ENCODE data around the gene CCL16.
"Not testable (repeated sequence)": the region's sequence is repeated elsewhere in the genome, so short reads cannot be mapped to it uniquely, and the experiment has no call there.

Gene CCL16

DNA sequence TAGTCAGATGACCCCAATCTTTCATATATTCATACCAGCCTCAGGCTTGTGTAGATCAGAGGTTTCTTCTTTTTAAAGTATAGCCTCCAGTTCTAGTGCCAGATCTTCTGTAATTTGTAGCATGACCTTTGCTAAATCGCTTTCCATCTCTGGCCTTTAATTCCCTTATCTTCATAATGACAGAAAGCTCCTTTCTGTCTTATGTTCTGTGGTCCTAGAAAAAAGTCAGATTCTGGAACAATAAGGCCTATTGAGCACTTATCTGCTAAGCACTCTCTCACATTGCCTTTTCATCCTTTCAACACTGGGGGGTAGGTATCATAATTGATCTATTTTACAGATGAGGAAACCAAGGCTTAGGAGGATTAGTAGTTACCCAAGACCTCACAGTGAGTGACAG, 9.2 kb downstream of the CCL16 start:
- Mint-ChIP-seq H3K9me3 (no peaks in the 10 kb centered on the region), H3K4me3 (no peak overlapping the region), H3K36me3 (no peaks in the 10 kb centered on the region), H3K27ac (peak overlapping the region; percentile 72), H3K4me1 (peaks cover 50% of the 10 kb centered on the region)
- ATAC-seq (no peak), DNase-seq (ENCODE audit: low spot score in 2 of 2) (no peak)

DNA sequence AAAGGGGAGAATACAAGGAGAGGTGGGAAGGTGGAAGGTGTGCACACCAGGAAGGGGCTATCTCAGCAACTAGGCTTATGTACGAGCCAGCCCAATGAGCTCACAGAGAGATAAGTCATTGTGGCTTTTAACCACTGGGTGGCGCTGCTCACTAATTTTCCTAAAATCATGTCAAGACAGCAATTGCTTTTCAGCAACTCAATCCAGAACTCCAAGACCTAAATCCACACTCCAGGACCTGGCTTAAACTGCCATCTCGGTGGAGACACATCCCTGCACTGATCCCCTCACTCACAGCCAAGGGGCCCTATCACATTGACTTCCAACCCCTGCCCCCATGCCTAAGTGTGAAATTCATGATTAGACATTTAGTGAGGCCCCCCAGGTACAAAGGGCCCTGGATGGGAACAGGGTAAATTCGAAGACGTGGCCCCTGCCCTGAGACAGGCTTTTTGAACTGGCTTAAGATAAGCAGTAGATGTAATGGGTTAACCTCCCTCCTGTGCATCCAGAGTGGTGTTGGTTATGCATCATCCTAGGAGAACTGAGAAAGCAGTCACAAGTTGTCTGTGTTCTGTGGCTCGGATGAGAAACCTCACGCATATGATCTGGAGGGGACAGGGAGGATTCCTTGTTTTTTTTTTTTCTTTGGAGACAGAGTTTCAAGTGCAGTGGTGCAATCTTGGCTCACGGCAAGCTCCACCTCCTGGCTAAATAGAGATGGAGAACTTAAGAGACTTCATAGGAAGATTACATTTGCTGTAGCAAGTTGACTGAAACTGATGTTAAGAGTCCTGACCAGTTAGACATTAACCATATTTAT, 11.5 kb downstream of the CCL16 start:
- peak overlapping the region; percentile 88 for H3K27ac Mint-ChIP-seq
- ATAC-seq = peak; percentile 76
- no peaks in the 10 kb centered on the region for H3K36me3 Mint-ChIP-seq

DNA sequence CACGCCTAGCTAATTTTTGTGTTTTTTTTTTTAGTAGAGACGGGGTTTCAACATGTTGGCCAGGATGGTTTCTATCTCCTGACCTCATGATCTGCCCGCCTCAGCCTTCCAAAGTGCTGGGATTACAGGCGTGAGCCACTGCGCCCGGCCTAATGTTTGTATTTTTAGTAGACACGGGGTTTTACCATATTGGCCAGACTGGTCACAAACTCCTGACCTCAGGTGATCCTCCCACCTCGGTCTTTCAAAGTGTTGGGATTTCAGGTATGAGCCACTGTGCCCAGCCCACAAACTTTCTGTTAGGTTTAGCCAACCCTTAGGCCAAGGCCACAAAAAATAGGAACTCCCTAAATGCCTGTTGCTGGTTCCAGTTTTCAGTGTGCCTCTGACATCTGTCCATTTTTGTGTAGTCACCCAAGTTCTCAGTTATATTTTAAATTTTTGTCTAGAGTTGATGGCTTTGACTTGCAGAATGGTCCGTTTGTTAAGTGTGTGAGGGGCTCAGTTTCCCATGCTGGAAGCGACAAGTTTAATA, 12.7 kb downstream of the CCL16 start:
- Mint-ChIP-seq H3K4me1 (peaks cover 47% of the 10 kb centered on the region), H3K36me3 (no peaks in the 10 kb centered on the region), H3K4me3 (no peak overlapping the region), H3K9me3 (no peaks in the 10 kb centered on the region), H3K27ac (no peak overlapping the region)
- DNase-seq (ENCODE audit: low spot score in 2 of 2) = no peak
- ATAC-seq = no peak

More for the DNA sequence above, 11.5 kb downstream of the CCL16 start:
- Mint-ChIP-seq H3K4me1 (peaks cover 48% of the 10 kb centered on the region), H3K9me3 (no peaks in the 10 kb centered on the region), H3K4me3 (peak overlapping the region; percentile 31)
- DNase-seq (ENCODE audit: low spot score in 2 of 2) = peak; percentile 71 to 88

DNA sequence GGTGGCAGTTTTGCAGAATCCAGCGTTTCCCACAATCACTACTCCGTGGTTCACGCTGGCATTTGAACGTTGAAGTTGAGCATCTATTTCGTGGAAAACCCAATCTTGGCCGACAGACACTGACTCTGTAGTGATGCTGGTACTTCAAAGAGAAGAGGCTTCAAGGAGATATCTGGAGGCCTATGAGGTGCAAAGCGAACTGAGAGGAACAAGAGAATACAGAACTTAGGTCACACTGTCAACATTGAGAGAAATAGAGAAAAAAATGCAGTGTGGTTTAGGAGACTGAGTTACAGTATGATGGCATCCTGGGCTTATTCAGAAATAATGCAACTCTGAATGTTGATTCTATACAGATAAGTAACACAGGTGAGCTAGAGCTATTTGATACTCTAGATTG, 16.0 kb downstream of the CCL16 start:
- H3K9me3 Mint-ChIP-seq = no peaks in the 10 kb centered on the region
- no peak overlapping the region for H3K4me3 Mint-ChIP-seq
- no peak for DNase-seq (ENCODE audit: low spot score in 2 of 2)
- H3K4me1 Mint-ChIP-seq = peaks cover 29% of the 10 kb centered on the region
- peak overlapping the region; percentile 57 for H3K27ac Mint-ChIP-seq
- H3K36me3 Mint-ChIP-seq = no peaks in the 10 kb centered on the region
- peak; percentile 40 for ATAC-seq

DNA sequence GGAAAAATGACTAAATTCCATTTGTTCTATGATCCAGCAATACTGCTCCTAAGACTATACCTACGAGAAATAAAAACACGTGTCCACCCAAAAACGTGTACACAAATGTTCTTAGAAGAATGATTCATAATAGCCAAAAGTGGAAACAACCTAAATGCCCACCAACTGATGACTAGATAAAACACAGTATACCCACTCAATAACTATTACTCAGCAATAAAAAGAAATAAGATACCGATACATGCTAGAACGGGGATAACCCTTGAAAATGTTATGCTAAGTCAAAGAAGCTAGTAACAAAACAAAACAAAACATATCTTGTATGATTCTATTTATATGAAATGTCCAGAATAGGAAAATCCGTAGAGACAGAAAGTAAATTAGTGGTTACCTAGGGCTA, 17.6 kb downstream of the CCL16 start:
- Mint-ChIP-seq H3K4me1 (peaks cover 18% of the 10 kb centered on the region), H3K36me3 (no peaks in the 10 kb centered on the region), H3K4me3 (no peak overlapping the region), H3K9me3 (no peaks in the 10 kb centered on the region), H3K27ac (peak overlapping the region; percentile 57)
- no peak for DNase-seq (ENCODE audit: low spot score in 2 of 2)
- ATAC-seq = peak; percentile 75

DNA sequence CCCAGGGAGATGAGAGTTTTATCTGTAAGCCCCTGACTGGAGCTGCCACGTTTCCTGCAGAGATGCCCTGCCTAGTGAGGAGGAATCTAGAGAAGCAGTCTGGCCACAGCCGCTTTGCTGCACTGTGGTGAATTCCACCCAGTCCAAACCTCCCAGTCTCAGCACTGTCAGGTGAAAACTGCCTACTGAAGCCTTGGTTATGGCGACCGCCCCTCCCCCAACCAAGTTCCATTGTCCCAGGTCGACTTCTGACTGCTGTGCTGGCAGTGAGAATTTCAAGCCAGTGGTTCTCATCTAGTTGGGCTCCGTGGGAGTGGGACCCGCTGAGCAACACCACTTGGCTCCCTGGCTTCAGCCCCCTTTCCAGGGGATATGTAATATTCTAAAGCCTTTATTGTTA, 27.6 kb downstream of the CCL16 start:
- H3K4me1 Mint-ChIP-seq = peaks cover 7% of the 10 kb centered on the region
- ATAC-seq (no peak), DNase-seq (ENCODE audit: low spot score in 2 of 2) (no peak)
- no peak overlapping the region for H3K27ac Mint-ChIP-seq
- H3K9me3 Mint-ChIP-seq = no peaks in the 10 kb centered on the region
- H3K36me3 Mint-ChIP-seq = no peaks in the 10 kb centered on the region
- H3K4me3 Mint-ChIP-seq = no peak overlapping the region

DNA sequence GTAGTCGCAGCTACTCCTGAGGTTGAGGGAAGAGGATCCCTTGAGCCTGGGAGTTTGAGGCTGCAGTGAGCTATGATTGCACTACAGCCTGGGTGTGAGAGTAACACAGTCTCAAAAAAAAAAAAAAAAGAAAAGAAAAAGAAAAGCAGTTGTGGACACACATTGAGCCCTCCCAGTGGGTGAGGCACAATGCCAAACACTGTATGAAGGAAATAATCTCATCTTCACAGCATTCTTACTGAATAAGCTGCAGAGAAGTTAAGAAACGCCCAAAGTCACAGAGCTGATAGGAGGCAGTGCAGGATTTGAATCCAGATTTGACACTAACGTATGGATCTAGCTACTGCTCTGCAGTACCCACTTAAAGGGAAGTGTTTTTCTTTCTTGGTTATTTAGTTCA, 31.9 kb downstream of the CCL16 start:
- ATAC-seq (no peak), DNase-seq (ENCODE audit: low spot score in 2 of 2) (no peak)
- Mint-ChIP-seq H3K4me1 (peaks cover 7% of the 10 kb centered on the region), H3K27ac (no peak overlapping the region), H3K36me3 (no peaks in the 10 kb centered on the region), H3K9me3 (no peaks in the 10 kb centered on the region), H3K4me3 (no peak overlapping the region)

DNA sequence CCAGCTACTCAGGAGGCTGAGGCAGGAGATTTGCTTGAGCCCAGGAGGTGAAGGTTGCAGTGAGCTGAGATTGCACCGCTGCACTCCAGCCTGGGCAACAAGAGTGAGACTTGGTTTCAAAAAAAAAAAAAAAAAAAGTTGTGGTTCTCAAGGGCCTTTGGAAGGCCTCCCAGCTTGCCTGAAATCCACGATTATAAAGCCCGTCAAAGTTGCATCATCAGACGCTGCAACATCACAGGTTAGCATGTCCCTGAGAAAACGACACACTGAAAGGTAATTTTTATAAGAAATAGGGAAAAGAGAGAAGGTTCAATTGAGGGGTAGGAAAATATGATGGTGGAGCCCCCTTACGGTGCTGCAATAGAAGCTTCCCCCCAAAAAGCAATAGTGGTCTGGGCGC, 33.2 kb downstream of the CCL16 start:
- Mint-ChIP-seq H3K27ac (no peak overlapping the region), H3K4me1 (peaks cover 7% of the 10 kb centered on the region), H3K9me3 (no peaks in the 10 kb centered on the region), H3K36me3 (no peaks in the 10 kb centered on the region), H3K4me3 (no peak overlapping the region)
- ATAC-seq = no peak
- DNase-seq (ENCODE audit: low spot score in 2 of 2) = no peak

DNA sequence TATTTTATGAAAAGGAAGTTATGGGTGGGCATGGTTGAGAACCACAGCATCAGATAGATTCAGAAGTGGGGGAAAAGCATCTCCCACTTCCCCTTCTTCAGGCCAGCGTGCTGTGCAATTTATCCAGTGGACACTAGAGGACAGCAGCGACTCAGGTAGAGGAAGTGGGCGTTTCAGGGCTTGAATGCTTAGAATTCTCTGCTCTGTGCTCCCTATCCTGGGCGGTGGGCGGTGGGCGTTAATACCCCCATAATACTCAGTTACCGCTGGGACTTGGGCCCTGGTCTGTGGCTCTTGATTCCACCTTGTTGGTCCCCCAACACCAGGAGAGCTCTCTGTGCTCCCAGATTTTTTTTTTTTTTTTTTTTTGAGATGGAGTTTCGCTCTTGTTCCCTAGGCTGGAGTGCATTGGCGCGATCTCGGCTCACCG, 34.1 kb downstream of the CCL16 start:
- Mint-ChIP-seq H3K4me3 (peak overlapping the region; percentile 21), H3K27ac (no peak overlapping the region), H3K4me1 (no peaks in the 10 kb centered on the region), H3K36me3 (no peaks in the 10 kb centered on the region), H3K9me3 (no peaks in the 10 kb centered on the region)
- DNase-seq (ENCODE audit: low spot score in 2 of 2) = peak; percentile 39 to 77
- peak; percentile 80 for ATAC-seq

DNA sequence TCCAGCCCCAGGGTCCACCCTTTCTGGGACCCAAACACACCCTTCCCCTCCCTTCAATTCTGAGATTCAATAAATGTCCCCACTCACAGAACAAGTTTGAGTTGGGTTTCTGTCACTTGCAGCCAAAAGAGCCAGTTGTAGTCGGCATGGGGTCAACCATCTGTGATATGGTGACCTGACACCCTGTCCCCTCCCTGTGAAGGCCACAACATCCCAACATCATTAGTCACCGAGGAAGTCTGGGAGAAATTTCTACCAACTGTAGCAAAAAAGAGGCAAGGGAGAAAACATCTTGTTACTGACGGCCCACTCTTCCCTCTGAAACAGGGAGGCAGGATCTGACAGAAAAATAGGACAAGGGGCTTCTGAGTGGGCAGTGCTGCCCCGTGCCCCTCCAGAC, 37.1 kb downstream of the CCL16 start:
- no peaks in the 10 kb centered on the region for H3K36me3 Mint-ChIP-seq
- H3K4me3 Mint-ChIP-seq = no peak overlapping the region
- peak overlapping the region; percentile 9 for H3K27ac Mint-ChIP-seq
- no peak for DNase-seq (ENCODE audit: low spot score in 2 of 2)
- H3K4me1 Mint-ChIP-seq = peaks cover under 1% of the 10 kb centered on the region
- no peaks in the 10 kb centered on the region for H3K9me3 Mint-ChIP-seq
- ATAC-seq = no peak

DNA sequence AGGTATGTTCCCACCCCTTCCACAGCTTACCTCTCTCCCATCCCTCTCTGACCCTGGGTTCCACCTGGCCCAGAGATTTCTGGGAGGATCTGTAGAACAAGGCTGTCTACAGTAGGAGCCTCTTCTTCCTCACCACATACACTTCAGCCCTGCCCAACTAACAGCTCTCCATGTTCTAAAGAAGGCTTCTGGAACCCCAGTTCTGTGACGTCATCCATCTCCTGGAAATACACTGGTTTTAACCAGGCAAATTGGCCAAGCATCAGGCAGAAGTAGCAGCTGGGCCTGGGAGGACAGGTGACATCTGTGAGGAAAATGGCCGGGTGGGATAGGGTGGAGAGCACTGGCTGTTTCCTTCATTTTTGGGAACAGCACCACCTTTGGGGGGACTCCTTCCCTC, 37.8 kb downstream of the CCL16 start, which contains the start of gene LYZL6:
TSS of gene LYZL6 (minus strand) at position 177 of the 400 bp plus-strand sequence. CDS start 4,357 bp downstream, outside the sequence.
- no peaks in the 10 kb centered on the region for H3K9me3 Mint-ChIP-seq
- DNase-seq (ENCODE audit: low spot score in 2 of 2) (no peak), ATAC-seq (no peak)
- H3K4me1 Mint-ChIP-seq = peaks cover 6% of the 10 kb centered on the region
- H3K36me3 Mint-ChIP-seq = no peaks in the 10 kb centered on the region
- H3K27ac Mint-ChIP-seq = peak within 1 kb of the TSS; percentile 30
- no peak within 1 kb of the TSS for H3K4me3 Mint-ChIP-seq

DNA sequence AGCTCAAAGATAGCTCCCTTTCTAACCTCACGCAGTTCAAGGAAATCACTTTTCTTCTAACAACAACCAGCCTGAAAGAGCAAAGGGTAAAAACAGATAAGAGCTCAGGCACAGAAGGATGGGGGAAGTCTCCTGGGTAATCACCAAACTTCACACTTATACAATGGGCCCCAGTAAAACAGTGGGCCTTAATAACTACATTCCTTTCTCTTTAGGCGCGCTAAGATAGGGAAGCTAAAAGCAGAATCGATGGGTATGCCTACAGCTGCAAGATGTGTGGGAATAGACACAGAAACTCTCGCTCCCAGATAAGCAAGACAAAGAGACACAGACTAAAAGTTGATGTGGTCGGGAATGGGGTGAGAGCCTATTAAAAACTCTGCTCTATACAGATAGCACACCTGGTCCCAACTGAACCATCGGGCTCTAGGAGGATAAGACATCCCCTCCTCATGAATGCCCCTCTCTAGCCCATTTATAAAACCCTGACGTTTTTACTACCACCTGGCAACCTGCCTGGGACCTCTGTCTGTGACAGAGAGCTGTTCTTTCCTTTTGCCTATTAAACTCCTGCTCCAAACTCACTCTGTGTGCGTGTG, 38.6 kb downstream of the CCL16 start:
- H3K9me3 Mint-ChIP-seq = no peaks in the 10 kb centered on the region
- H3K27ac Mint-ChIP-seq = peak overlapping the region; percentile 30
- DNase-seq (ENCODE audit: low spot score in 2 of 2) (no peak), ATAC-seq (no peak)
- no peak overlapping the region for H3K4me3 Mint-ChIP-seq
- peaks cover 9% of the 10 kb centered on the region for H3K4me1 Mint-ChIP-seq
- H3K36me3 Mint-ChIP-seq = no peaks in the 10 kb centered on the region

DNA sequence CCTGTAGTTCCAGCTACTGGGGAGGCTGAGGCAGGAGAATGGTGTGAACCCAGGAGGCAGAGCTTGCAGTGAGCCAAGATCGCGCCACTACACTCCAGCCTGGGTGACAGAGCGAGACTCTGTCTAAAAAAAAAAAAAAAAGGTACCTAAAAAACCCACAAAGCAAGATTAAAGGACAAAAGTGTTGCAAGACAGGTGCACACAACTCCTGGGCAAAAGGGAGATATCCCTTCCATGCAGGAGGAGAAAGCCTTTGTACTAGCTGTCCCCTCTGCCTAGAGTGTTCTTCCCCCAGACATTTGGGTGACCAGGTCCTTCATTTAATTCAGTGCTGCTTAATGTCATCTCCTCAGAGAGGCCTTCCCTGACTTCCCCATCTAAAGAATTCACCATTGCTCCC, 42.8 kb downstream of the CCL16 start:
- H3K4me3 Mint-ChIP-seq; H3K27ac Mint-ChIP-seq; H3K36me3 Mint-ChIP-seq; DNase-seq (ENCODE audit: low spot score in 2 of 2); ATAC-seq; H3K9me3 Mint-ChIP-seq: not testable (repeated sequence)
- H3K4me1 Mint-ChIP-seq = peaks cover 12% of the 10 kb centered on the region

DNA sequence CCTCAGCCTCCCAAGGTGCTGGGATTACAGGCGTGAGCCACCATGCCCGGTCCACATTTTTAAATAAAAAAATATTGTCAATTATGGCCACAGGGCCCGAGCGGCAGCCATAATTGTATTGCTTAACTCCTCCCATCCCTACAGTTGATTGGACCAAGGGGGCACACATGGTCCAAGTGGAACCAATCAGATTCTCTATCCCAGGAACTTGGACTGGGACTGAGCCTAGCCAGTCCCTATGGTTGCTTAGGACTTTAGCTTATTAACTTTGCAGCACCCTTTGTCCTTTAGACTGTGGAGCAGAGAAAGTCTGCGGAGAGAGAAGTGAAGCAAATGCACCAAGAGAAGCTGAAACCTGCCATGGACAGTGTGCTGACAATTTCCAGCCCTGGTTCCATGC, 45.2 kb downstream of the CCL16 start:
- Mint-ChIP-seq H3K4me1 (peaks cover 15% of the 10 kb centered on the region), H3K9me3 (no peaks in the 10 kb centered on the region)

DNA sequence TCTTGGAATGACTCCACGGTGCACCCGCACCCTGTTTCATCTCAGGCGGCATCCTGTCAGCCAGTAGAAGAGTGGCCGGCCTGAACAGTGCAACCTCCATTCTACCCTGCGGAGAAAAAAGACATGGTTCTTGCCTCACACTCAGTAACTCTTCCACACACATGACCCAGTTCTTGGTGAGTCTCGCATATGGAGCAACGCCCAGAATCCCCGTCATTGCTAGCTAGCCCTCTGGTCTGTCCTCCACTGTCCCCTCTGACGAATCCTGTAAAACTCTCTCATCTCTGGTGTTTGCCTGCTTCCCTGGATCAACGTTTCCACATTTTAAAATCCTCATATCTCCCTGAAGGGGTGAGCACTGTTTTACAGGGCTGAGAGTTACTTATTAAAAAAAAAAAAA, 46.5 kb downstream of the CCL16 start:
- DNase-seq (ENCODE audit: low spot score in 2 of 2) (no peak), ATAC-seq (no peak)
- Mint-ChIP-seq H3K36me3 (peaks cover 8% of the 10 kb centered on the region), H3K27ac (no peak overlapping the region), H3K4me3 (no peak overlapping the region), H3K9me3 (no peaks in the 10 kb centered on the region), H3K4me1 (peaks cover 23% of the 10 kb centered on the region)

More for the DNA sequence above, 45.2 kb downstream of the CCL16 start:
- no peak for ATAC-seq
- H3K4me3 Mint-ChIP-seq = no peak overlapping the region
- no peak for DNase-seq (ENCODE audit: low spot score in 2 of 2)
- H3K27ac Mint-ChIP-seq = no peak overlapping the region
- H3K36me3 Mint-ChIP-seq = no peaks in the 10 kb centered on the region

DNA sequence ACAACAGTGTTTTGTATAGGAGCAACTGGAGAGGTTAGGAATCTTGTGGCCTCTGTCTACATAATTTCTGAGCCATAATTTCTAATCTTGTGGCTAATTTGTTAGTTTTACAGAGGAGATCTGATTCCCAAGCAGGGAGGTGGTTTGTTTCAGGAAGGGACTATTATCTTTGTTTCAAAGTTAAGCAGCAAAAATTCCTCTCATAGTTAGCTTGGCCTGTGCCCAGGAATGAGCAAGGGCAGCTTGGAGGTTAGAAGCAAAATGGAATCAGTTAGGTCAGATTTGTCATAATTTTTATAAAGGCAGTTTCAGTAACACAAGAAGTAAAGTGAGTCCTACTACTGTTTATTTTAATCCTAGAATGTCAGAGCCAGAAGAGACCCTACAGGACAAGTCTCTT, 48.7 kb downstream of the CCL16 start:
- Mint-ChIP-seq H3K4me3 (no peak overlapping the region), H3K4me1 (peaks cover 13% of the 10 kb centered on the region), H3K27ac (no peak overlapping the region), H3K36me3 (peaks cover 8% of the 10 kb centered on the region), H3K9me3 (no peaks in the 10 kb centered on the region)
- DNase-seq (ENCODE audit: low spot score in 2 of 2) (no peak), ATAC-seq (no peak)

All from stimulated activated effector memory CD8-positive, alpha-beta T cell treated with anti-CD3 and anti-CD28 coated beads, Interleukin-12 subunit alpha, Interleukin-12 subunit beta, amount 100 ng/mL, for 72 hours (primary cell).